22Rv1 (cell line): ENCODE measurements around the gene BLCAP.

Experiments used
- CTCF ChIP-seq: fragments of 450-650 bp; IDR thresholded peaks from 2 replicates; pipeline ENCODE4 v1.5.1; 2017; ENCODE audit warnings: mild to moderate bottlenecking
- ZFX ChIP-seq: fragments of 450-650 bp; IDR thresholded peaks from 2 replicates; pipeline ENCODE4 v1.6.1; 2017; ENCODE audit warnings: antibody characterized with exemption, borderline replicate concordance

- TF ChIP-seq CTCF (peak; percentile 24), ZFX (no peak)
Observed at GRCh38 chr20:37519508-37520418, 7.9 kb downstream of the BLCAP start.
